ENCODE data around the gene PPTC7. TPM values are rescaled to one million over a fixed set of nuclear protein-coding genes. Genes with fewer than 3 reads are reported as not detected.

PPTC7 gene
- total and polyA plus RNA-seq, 2 of the 13 experiments (the other 11 are each of a cell fraction or from before 2014, with no cell fraction given): 4.8 to 12.3 TPM

DNA sequence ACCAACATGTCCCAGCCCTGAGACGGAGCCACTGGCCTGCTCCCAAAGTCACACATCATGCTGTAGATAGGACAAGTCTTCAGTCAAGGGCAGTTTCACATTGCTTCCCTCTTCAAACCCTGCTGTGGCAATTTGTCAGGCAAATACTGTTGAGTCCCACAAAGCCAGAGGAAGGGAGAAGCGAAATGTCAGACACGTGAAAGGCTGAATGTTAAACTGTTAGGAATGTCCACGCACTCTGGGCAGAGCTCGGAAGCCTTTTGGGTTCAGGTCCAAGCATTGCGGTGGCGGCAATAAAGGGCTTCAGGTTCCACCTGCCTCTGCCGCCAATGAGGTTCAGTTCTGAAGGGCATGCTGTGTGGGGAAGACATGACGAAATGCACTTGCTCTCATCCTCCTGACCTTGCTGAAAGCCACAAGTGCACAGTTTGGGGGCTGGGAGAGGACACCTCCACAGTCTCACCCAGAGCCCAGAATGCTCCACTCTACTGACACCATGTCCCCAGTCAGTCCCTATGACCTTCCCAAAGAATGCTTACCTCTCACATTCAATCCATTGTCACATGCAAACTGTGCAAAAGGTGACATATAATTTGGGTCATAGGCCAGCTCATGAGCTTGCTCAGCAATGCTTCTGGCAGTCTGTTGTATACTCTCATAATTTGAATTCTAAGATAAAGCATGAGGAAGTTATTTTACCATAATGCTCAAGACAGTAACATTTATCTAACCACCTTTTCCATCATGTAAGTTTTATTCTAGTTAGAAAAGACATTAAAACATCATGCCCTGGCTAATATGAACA, 45.3 kb downstream of the PPTC7 start:
- Histone ChIP-seq H3K27ac (ENCODE audit: extremely low read length, insufficient read depth, low read length) (no peak overlapping the region), H3K27me3 (ENCODE audit: control insufficient read depth in 1 of 2, insufficient read depth in 2 of 2, low read length in 2 of 2) (no peaks in the 10 kb centered on the region), H3K36me3 (replicated peaks in 1 of 2; ENCODE audit: control insufficient read depth in 1 of 2, insufficient read depth in 2 of 2, low read length in 2 of 2) (peaks cover 11 to 51% of the 10 kb centered on the region in 2 experiments), H2AFZ (ENCODE audit: low read length) (no peak overlapping the region), H3K9ac (ENCODE audit: insufficient read depth, low read depth, low read length) (no peak overlapping the region), H3K4me1 (ENCODE audit: insufficient read depth, low read length) (peaks cover 14% of the 10 kb centered on the region), H4K20me1 (ENCODE audit: insufficient read depth, low read length) (no peaks in the 10 kb centered on the region), H3K4me2 (ENCODE audit: low read depth, low read length) (no peak overlapping the region), H3K9me3 (ENCODE audit: low read length) (no peaks in the 10 kb centered on the region), H3K4me3 (replicated peaks in 1 of 3; ENCODE audit: insufficient read depth in 1 of 3, low read depth in 2 of 3, low read length in 3 of 3) (no peak overlapping the region), H3K79me2 (ENCODE audit: insufficient read depth, low read length) (no peaks in the 10 kb centered on the region)
- in situ Hi-C loops (cut with HindIII; ENCODE audit: extremely low pct_ligation_motif_present, low pct_unique_long_range_greater_than_20kb): no loop called here
- ChIA-PET CTCF (ENCODE audit: low intra/inter-chr PET ratio, low total read pairs) (no interaction called here), POLR2A (no interaction called here)
- intact Hi-C loops (cut with micrococcal nuclease; ENCODE audit: unreplicated experiment): no loop called here
- BruUV-seq (replicated peaks): no TSS peak
- ATAC-seq (no peak), FAIRE-seq (no peak), DNase-seq (ENCODE audit: low spot score) (no peak)
- WGBS (ENCODE audit: low lambda C conversion rate): 95% methylated on average over 9 of the region's 9 CpGs
- TF ChIP-seq ZNF710 (CRISPR knock-in tag; IDR thresholded peaks at IDR 0.05; ENCODE audit: borderline replicate concordance) (no peak), ZNF160 (CRISPR knock-in tag; IDR thresholded peaks at IDR 0.05) (no peak), TBX2 (CRISPR knock-in tag; IDR thresholded peaks at IDR 0.05; ENCODE audit: borderline replicate concordance) (no peak), ZNF512B (CRISPR knock-in tag; IDR thresholded peaks at IDR 0.05; ENCODE audit: borderline replicate concordance) (no peak), ZNF816 (CRISPR knock-in tag; IDR thresholded peaks at IDR 0.05; ENCODE audit: borderline replicate concordance) (no peak), SRSF9 (IDR thresholded peaks at IDR 0.05; ENCODE audit: borderline replicate concordance, insufficient read depth, low read depth, low read length, poor library complexity, severe bottlenecking) (no peak), IKZF1 (IDR thresholded peaks at IDR 0.05) (no peak)
- TF ChIP-seq, protein P1, sequence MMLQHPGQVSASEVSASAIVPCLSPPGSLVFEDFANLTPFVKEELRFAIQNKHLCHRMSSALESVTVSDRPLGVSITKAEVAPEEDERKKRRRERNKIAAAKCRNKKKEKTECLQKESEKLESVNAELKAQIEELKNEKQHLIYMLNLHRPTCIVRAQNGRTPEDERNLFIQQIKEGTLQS (CRISPR knock-in tag; IDR thresholded peaks at IDR 0.05): no peak
